SH-SY5Y (cell line): ENCODE results near the gene PLEK2.

Source experiments
- GATA2 ChIP-seq: IDR thresholded peaks from 2 replicates; pipeline ENCODE4 v1.6.1; 2011; ENCODE audit warnings: mild to moderate bottlenecking, low read depth, low read length
- GATA3 ChIP-seq: IDR thresholded peaks from 2 replicates; pipeline ENCODE4 v1.6.1; 2011; ENCODE audit warnings: low read depth, mild to moderate bottlenecking, low read length, moderate library complexity

DNA sequence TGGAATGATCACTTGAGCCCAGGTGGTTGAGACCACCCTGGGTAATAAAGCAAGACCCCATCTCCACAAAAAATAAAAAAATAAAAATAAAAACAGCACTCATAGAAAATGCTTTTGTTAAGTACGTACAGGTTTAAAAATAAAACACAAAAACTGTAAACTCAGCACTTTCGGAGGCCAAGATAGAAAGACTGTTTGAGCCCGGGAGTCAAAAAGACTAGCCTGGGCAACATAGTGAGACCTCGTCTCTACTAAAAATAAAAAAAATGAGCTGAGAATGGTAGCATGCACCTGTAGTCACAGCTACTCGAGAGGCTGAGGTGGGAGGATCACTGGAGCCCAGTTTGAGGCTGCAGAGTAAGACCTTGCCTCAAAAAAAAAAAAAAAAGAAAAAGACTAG is 59.9 kb downstream of the PLEK2 start:
- TF ChIP-seq GATA2 (no peak), GATA3 (no peak)
